GM10248 (cell line): ENCODE results near the gene HCRT.

Experiments used
- CTCF ChIA-PET: fragments of 300-600 bp; sonication (Branson Sonifier 250); formaldehyde crosslinking; extraction: SDS; loops from one replicate; lab custom pipeline; 2021; ENCODE audit warnings: antibody characterized with exemption; lab: Yijun Ruan, JAX
- POLR2A ChIA-PET: fragments of 350-650 bp; sonication (Branson Sonifier 250); formaldehyde crosslinking; extraction: SDS; loops from one replicate; lab custom pipeline; 2020; ENCODE audit warnings: antibody characterized with exemption; lab: Yijun Ruan, JAX
- DNase-seq: peaks from one replicate; pipeline ENCODE4 v3.0.0; 2012; ENCODE audit errors: extremely low spot score
- CTCF ChIP-seq: IDR thresholded peaks from 2 replicates; pipeline ENCODE4 v1.5.1; 2012; ENCODE audit warnings: mild to moderate bottlenecking, low read depth; ENCODE audit errors: extremely low read depth, missing control alignments, control extremely low read depth

The HCRT gene

GRCh38 chr17:42180411-42180921, 4.8 kb downstream of the HCRT start:
- no peak for DNase-seq
- TF ChIP-seq CTCF: no peak
- POLR2A ChIA-PET: no interaction called here
- CTCF ChIA-PET: interaction anchor here (0.8 to 6.3 kb wide), 17 partner anchors 8 to 160 kb away, joined by 3 to 53 read pairs (median 6); partner anchors contain the start of genes GHDC, KAT2A and NKIRAS2

- TF ChIP-seq CTCF: no peak
- POLR2A ChIA-PET: interaction anchor here (0.6 kb wide), 1 partner anchor 1136 kb away, joined by 3 read pairs; no protein-coding TSS in a partner anchor
- CTCF ChIA-PET: interaction anchor here (1.2 to 6.3 kb wide), 10 partner anchors 9 to 160 kb away, joined by 3 to 53 read pairs (median 8); partner anchors contain the start of genes KAT2A and NKIRAS2
- peak; percentile 61 for DNase-seq
Measured at GRCh38 chr17:42179911-42180410, 5.3 kb downstream of the HCRT start.

- no peak for TF ChIP-seq CTCF
- ChIA-PET CTCF (interaction anchor here (1.0 to 6.3 kb wide), 6 partner anchors 10 to 111 kb away, joined by 3 to 53 read pairs (median 8); partner anchors contain the start of gene KAT2A), POLR2A (interaction anchor here (0.6 kb wide), 1 partner anchor 1136 kb away, joined by 3 read pairs; no protein-coding TSS in a partner anchor)
- DNase-seq: no peak
Measured at GRCh38 chr17:42179335-42179734, 5.9 kb downstream of the HCRT start.

GRCh38 chr17:42178817-42179216, 6.4 kb downstream of the HCRT start:
- TF ChIP-seq CTCF: no peak
- peak; percentile 64 for DNase-seq
- ChIA-PET CTCF (interaction anchor here (0.6 to 6.3 kb wide), 7 partner anchors 10 to 163 kb away, joined by 3 to 53 read pairs (median 5); partner anchors contain the start of genes KAT2A and RAB5C), POLR2A (no interaction called here)

- no peak for TF ChIP-seq CTCF
- ChIA-PET CTCF (interaction anchor here (4.9 kb wide), 1 partner anchor 14 kb away, joined by 30 read pairs; no protein-coding TSS in a partner anchor), POLR2A (no interaction called here)
- no peak for DNase-seq
Measured at GRCh38 chr17:42177684-42178083, 7.6 kb downstream of the HCRT start.

- DNase-seq: peak; percentile 46
- TF ChIP-seq CTCF: no peak
- ChIA-PET POLR2A (no interaction called here), CTCF (interaction anchor here (1.0 to 1.7 kb wide), 5 partner anchors 9 to 56 kb away, joined by 3 to 5 read pairs (median 3); no protein-coding TSS in a partner anchor)
Measured at GRCh38 chr17:42174126-42174783, 11.0 kb downstream of the HCRT start.
